HG02840 (cell line): Measurements from ENCODE around the gene GAD1.

Experiments used
- ATAC-seq: cut with Tn5 transposase; IDR thresholded peaks from one replicate; pipeline ENCODE4 v1.9.1; 2021; ENCODE audit warnings: mild to moderate bottlenecking, moderate library complexity, moderate number of reproducible peaks; ENCODE audit not compliant: unreplicated experiment, low FRiP score

The GAD1 gene

GRCh38 chr2:170817093-170818035, 677 bp downstream of the GAD1 start:
- ATAC-seq, result no peak

DNA sequence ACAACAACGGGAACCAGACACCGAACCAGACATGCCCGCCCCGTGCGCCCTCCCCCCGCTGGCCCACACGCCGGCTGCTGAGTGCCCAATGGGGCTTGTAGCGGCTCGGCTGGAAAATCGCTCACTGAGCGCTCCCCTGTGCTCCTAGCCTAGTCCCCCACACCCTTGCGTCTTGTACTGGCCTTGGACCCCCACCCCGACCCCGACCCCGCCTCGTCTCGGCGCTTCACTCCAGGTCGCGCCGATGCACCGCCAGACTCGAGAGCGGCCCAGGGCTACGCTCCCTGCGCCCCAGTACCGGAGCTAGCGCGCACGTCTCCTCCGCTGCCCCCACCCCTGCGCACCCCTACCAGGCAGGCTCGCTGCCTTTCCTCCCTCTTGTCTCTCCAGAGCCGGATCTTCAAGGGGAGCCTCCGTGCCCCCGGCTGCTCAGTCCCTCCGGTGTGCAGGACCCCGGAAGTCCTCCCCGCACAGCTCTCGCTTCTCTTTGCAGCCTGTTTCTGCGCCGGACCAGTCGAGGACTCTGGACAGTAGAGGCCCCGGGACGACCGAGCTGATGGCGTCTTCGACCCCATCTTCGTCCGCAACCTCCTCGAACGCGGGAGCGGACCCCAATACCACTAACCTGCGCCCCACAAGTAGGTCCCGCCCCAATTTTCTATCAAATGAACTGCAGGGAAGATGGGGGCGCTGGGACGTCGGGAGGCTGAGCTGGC, 1.5 kb downstream of the GAD1 start:
- no peak for ATAC-seq

DNA sequence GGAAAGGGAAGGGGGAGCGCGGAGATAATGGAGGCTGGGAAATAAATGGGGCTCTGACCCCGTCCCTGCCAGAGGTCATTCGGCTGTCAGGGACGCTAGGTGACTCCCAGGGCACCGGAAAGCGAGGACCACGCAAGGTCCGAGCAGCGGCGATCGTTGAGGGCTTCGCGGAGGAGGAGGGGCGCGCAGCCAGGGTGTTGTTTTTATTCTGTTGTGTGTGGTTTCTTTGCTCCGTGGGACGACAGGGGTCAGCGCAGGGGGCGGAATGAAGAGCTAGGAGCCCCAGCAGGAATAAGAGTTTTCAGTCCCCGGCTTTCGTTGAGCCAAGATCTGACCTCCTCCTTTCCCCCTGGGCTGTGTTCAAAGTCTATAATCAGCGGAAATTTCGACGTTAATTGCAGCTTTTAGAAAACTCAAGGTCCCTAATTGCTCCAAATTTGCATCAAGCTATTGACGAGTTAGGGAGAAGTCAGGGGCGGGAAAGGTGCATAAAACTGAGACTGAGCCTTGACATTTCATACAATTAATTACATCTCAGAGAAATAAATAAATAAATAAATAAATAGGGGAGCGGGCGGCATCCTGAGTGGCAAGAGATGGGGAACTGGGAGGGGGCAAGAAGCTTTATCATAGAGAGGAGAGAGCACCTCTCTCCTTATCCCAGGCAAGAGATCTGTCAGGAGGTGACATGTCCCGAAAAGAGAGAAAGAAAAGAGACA, 2.2 kb downstream of the GAD1 start:
- ATAC-seq, result no peak

GRCh38 chr2:170819680-170820664, 3.3 kb downstream of the GAD1 start:
- no peak for ATAC-seq

- no peak for ATAC-seq
These were observed 4.3 kb downstream of the GAD1 start for GRCh38 chr2:170820757-170821530.

DNA sequence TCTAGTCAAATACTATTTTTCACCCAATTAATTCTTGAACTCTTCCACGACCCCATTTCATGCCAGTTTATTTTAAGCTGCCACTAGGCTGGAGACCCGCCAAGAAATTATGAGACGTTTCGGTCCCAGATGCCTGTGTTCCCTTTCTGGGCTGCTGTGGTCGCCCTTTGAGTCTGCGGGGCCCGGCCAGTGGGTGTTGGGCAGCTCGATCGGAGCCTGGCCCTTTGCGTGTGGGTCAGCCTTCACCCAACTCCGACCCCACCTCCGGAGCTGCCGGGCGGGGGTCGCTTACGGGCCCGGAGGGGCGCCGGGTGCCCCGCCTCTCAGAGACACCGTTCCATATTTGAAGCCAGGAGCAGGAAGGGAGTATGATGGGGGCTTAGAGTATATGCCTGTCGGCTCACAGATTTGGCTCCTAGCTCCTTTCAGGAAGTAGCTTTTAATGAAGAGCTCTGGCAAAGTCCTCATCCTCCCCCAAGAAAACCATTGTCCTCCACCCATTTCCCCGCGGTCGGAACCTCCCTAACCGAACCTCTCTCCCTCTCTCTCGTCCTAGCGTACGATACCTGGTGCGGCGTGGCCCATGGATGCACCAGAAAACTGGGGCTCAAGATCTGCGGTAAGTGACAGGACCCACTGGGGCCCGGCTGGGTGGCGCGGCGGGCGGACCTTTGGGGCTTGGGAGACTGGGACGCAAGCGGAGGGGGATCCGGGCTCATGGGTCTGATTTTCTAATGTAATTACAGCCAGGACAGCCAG, 5.0 kb downstream of the GAD1 start:
- no peak for ATAC-seq

DNA sequence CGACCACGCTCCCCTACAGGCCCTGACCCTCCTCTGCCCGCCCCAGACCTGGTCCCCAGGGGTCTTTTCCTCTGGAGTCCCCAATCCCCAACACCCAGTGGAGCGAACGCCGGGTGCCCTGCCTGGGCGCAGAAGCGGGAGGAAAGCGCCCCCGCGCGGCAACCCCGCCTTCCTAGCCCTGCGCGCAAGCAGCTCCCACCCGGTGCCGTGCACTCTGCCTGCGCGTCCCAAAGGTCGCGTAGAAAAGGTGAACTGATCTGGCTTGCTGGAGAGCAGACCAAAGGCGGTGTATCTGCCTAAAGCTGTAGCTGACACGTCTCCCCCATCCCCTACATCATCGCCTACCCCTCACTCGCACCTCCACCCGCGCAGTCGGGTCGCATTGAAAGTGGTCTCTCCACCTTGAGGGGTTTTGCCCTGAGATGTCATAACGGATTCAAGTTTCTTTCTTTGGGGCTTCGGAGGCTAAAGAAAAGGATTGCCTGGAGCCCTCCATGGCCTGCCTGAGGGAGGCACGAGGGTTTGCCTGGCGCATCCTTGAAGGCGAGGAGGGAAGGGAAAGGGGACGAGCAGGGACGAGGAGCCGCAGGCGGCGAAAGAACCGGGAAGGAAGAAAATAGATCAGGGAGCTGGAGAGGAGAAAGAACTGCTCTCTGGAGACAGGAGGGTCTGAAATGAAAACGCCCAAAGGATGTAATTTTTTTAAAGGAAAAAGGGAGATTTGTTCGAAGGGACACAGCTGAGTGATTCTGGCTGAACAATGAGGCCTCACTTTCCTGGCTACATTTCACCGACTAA, 5.8 kb downstream of the GAD1 start:
- ATAC-seq, result no peak

- ATAC-seq, result no peak
These were observed 6.6 kb downstream of the GAD1 start for GRCh38 chr2:170823088-170823897.

DNA sequence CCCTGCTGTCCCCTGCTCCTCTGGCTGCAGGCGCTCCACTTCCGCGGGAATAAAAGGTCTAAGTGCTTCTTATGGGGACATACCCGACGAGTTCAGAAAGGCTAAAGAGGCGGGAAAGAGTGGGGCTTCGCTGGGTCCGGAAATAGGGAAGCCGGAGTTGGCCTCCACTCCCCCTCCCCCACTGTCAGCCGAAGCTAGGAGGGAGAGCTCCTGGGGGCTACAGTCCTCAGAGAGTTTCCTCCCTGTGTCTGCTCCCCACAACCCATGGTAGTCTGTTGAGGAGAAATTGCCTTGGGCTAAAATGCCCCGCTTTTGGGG, 7.2 kb downstream of the GAD1 start:
- no peak for ATAC-seq

- no peak for ATAC-seq
These were observed 7.9 kb downstream of the GAD1 start for GRCh38 chr2:170824526-170825015.

- ATAC-seq, result no peak
These were observed 11.3 kb downstream of the GAD1 start for GRCh38 chr2:170827841-170828532.

DNA sequence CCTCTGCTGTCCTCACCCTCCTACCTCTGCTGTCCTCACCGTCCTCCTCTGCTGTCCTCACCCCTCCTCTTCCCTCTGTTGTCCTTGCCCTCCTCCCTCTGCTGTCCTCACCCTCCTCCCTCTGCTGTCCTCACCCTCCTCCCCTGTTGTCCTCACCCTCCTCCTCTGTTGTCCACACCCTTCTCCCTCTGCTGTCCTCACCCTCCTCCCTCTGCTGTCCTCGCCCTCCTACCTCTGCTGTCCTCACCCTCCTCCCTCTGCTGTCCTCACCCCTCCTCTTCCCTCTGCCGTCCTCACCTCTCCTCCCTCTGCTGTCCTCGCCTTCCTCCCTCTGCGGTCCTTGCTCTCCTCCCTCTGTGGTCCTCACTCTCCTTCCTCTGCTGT, 11.8 kb downstream of the GAD1 start:
- ATAC-seq, result no peak

GRCh38 chr2:170829036-170829435, 12.3 kb downstream of the GAD1 start:
- no peak for ATAC-seq

- no peak for ATAC-seq
These were observed 13.5 kb downstream of the GAD1 start for GRCh38 chr2:170830166-170830565.

- ATAC-seq, result no peak
These were observed 14.4 kb downstream of the GAD1 start for GRCh38 chr2:170831115-170831514.

- no peak for ATAC-seq
These were observed 19.3 kb downstream of the GAD1 start for GRCh38 chr2:170836027-170836426.
